Loucy (cell line): Measurements from ENCODE around the gene C17orf50.

ENCODE experiments used
- H2AFZ ChIP-seq: fragments of 200-600 bp; sonication (generic); 2 replicates; pipeline ENCODE4 v1.6.0; 2016; ENCODE audit warnings: antibody characterized with exemption, mild to moderate bottlenecking, low read length, moderate library complexity
- H3F3A ChIP-seq: fragments of 200-600 bp; 2 replicates; pipeline ENCODE4 v1.6.0; 2016; ENCODE audit warnings: antibody characterized with exemption, low read depth, mild to moderate bottlenecking
- H3K27me3 ChIP-seq: fragments of 200-600 bp; sonication (generic); 2 replicates; pipeline ENCODE4 v1.6.1; 2014; ENCODE audit warnings: low read length, mild to moderate bottlenecking; ENCODE audit not compliant: insufficient read depth, poor library complexity, severe bottlenecking
- H3K36me3 ChIP-seq: fragments of 200-600 bp; sonication (generic); 2 replicates; pipeline ENCODE4 v1.6.1; 2016; ENCODE audit warnings: low read length; ENCODE audit not compliant: insufficient read depth
- H3K4me1 ChIP-seq: fragments of 200-600 bp; sonication (generic); 2 replicates; pipeline ENCODE4 v1.5.1; 2014; ENCODE audit warnings: low read length, mild to moderate bottlenecking; ENCODE audit not compliant: insufficient read depth, poor library complexity, severe bottlenecking
- H3K4me2 ChIP-seq: fragments of 200-600 bp; sonication (generic); 2 replicates; pipeline ENCODE4 v1.6.0; 2014; ENCODE audit warnings: antibody characterized with exemption, low read length, low read depth, mild to moderate bottlenecking; ENCODE audit not compliant: poor library complexity, severe bottlenecking
- H3K4me3 ChIP-seq: fragments of 200-600 bp; sonication (generic); 2 replicates; pipeline ENCODE4 v1.5.1; 2014; ENCODE audit warnings: low read length, mild to moderate bottlenecking, mixed read lengths; ENCODE audit not compliant: poor library complexity, severe bottlenecking
- H3K79me2 ChIP-seq: fragments of 200-600 bp; sonication (generic); 2 replicates; pipeline ENCODE4 v1.6.1; 2014; ENCODE audit warnings: low read length; ENCODE audit not compliant: insufficient read depth
- H3K9ac ChIP-seq: fragments of 200-600 bp; sonication (generic); 2 replicates; pipeline ENCODE4 v1.6.0; 2014; ENCODE audit warnings: mild to moderate bottlenecking, low read depth, low read length, moderate library complexity; ENCODE audit not compliant: poor library complexity, severe bottlenecking
- H3K9me2 ChIP-seq: fragments of 200-600 bp; sonication (generic); replicated peaks from 2 replicates; pipeline ENCODE4 v1.6.1; 2016; ENCODE audit warnings: low read depth, low read length, mixed read lengths
- H3K9me3 ChIP-seq: fragments of 200-600 bp; sonication (generic); 2 replicates; pipeline ENCODE4 v1.6.1; 2014; ENCODE audit warnings: mild to moderate bottlenecking, antibody characterized with exemption, low read length, low read depth; ENCODE audit not compliant: insufficient read depth
- H4K20me1 ChIP-seq: fragments of 200-600 bp; sonication (generic); 2 replicates; pipeline ENCODE4 v1.6.0; 2014; ENCODE audit warnings: antibody characterized with exemption, low read length, mild to moderate bottlenecking; ENCODE audit not compliant: insufficient read depth, poor library complexity, severe bottlenecking
- CTCF ChIP-seq: fragments of 200-600 bp; sonication (generic); conservative IDR thresholded peaks from 2 replicates; pipeline ENCODE4 v1.5.1; 2014; ENCODE audit warnings: mild to moderate bottlenecking, antibody characterized with exemption, low read length
- EZH2phosphoT487 ChIP-seq: fragments of 200-600 bp; IDR thresholded peaks from 2 replicates; pipeline ENCODE4 v1.6.1; 2018; ENCODE audit warnings: antibody characterized with exemption, mild to moderate bottlenecking, moderate library complexity, borderline replicate concordance

Gene C17orf50

GRCh38 chr17:35784895-35785294 is 24.2 kb downstream of the C17orf50 start:
- no peak for TF ChIP-seq EZH2phosphoT487
- TF ChIP-seq CTCF = no peak
- Histone ChIP-seq H3K9me3 (no peaks in the 10 kb centered on the region), H3K79me2 (no peaks in the 10 kb centered on the region), H3K4me1 (peaks cover 31% of the 10 kb centered on the region), H3F3A (no peaks in the 10 kb centered on the region), H3K9ac (no peak overlapping the region), H3K4me3 (no peak overlapping the region), H3K27me3 (no peaks in the 10 kb centered on the region), H2AFZ (no peak overlapping the region), H3K4me2 (no peak overlapping the region), H4K20me1 (no peaks in the 10 kb centered on the region), H3K36me3 (no peaks in the 10 kb centered on the region), H3K9me2 (no peaks in the 10 kb centered on the region)

DNA sequence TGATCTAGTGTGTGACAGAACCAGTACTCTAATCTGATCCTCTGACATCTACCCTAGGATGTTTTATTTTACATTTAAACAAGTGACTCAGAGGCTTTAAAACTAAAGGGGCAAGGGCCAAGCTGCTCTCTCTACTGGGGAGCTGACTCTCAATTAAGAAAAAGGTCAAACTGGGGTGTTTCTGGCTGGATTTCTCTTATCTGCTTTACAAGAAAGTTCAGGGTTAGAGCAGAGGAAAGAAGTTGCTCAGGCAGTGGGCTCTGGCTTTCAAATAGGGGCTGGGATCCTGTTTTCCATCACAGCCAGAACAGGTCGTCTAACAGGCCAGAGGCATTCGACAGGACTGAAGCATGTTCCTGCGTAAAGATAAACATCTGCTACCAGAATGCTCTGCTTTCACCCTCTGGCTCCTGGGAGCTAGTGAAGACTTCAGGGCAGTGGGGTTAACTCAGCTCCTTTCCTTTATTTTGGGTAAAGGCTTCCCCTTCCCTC is 26.3 kb downstream of the C17orf50 start:
- H3K9me2 ChIP-seq = no peaks in the 10 kb centered on the region
- no peaks in the 10 kb centered on the region for H4K20me1 ChIP-seq
- H3K79me2 ChIP-seq = no peaks in the 10 kb centered on the region
- H2AFZ ChIP-seq = peak overlapping the region; percentile 41; the same call in 1 of the 2 replicates
- H3K4me2 ChIP-seq = no peak overlapping the region
- TF ChIP-seq CTCF (no peak), EZH2phosphoT487 (no peak)
- H3K4me1 ChIP-seq = peaks cover 35% of the 10 kb centered on the region
- no peaks in the 10 kb centered on the region for H3K27me3 ChIP-seq
- peak overlapping the region; percentile 18 for H3K9ac ChIP-seq
- H3F3A ChIP-seq = no peaks in the 10 kb centered on the region
- H3K9me3 ChIP-seq = no peaks in the 10 kb centered on the region
- no peak overlapping the region for H3K4me3 ChIP-seq
- H3K36me3 ChIP-seq = no peaks in the 10 kb centered on the region

GRCh38 chr17:35788477-35789368 is 28.0 kb downstream of the C17orf50 start:
- Histone ChIP-seq H3K9me3 (no peaks in the 10 kb centered on the region), H4K20me1 (no peaks in the 10 kb centered on the region), H3K9me2 (no peaks in the 10 kb centered on the region), H3K36me3 (no peaks in the 10 kb centered on the region), H3K9ac (peak overlapping the region; percentile 10), H3K27me3 (no peaks in the 10 kb centered on the region), H3K4me3 (peak overlapping the region; percentile 43), H3K4me2 (peak overlapping the region; percentile 64), H3K4me1 (peaks cover 36% of the 10 kb centered on the region), H2AFZ (no peak overlapping the region), H3K79me2 (no peaks in the 10 kb centered on the region), H3F3A (no peaks in the 10 kb centered on the region)
- TF ChIP-seq CTCF (no peak), EZH2phosphoT487 (no peak)
